HEK293 (cell line): ENCODE data around the gene SLC2A5.

Experiments
- CTCF ChIA-PET: fragments of 350-600 bp; formaldehyde crosslinking; extraction: SDS; loops from one replicate; lab custom pipeline; 2021; ENCODE audit warnings: antibody characterized with exemption; lab: Yijun Ruan, JAX
- POLR2A ChIA-PET: fragments of 300-600 bp; formaldehyde crosslinking; extraction: SDS; loops from one replicate; lab custom pipeline; 2020; ENCODE audit warnings: antibody characterized with exemption, inconsistent platforms; lab: Yijun Ruan, JAX
- H3K27ac ChIP-seq: fragments of 200-500 bp; sonication (Bioruptor generic); 2 replicates; pipeline ENCODE4 v1.5.1; 2014; ENCODE audit warnings: low read depth, low read length, control low read depth, inconsistent platforms; ENCODE audit errors: extremely low read depth
- H3K36me3 ChIP-seq, 2 experiments: fragments of 200-500 bp in 1 of 2; sonication (Bioruptor generic) in 1 of 2; 1 replicate in 1 of 2; 2 replicates in 1 of 2; pipeline ENCODE4 v1.5.1; 2014 to 2017; ENCODE audit warnings: inconsistent platforms in 2 of 2, low read length in 2 of 2; ENCODE audit not compliant: control insufficient read depth in 2 of 2, insufficient read depth in 1 of 2
- H3K4me1 ChIP-seq: fragments of 200-500 bp; sonication (Bioruptor generic); 2 replicates; pipeline ENCODE4 v1.5.1; 2014; ENCODE audit warnings: mild to moderate bottlenecking, low read length, inconsistent platforms; ENCODE audit not compliant: control insufficient read depth, insufficient read depth
- H3K4me3 ChIP-seq: 2 replicates; pipeline ENCODE4 v1.5.1; 2011; ENCODE audit warnings: low read depth, mild to moderate bottlenecking, control low read depth, low read length, moderate library complexity
- H3K9me3 ChIP-seq: fragments of 200-500 bp; sonication (Bioruptor generic); 2 replicates; pipeline ENCODE4 v1.5.1; 2014; ENCODE audit warnings: low read depth, low read length, inconsistent platforms; ENCODE audit not compliant: control insufficient read depth, insufficient read depth
- HOXD13 ChIP-seq: sonication (generic); formaldehyde crosslinking; IDR thresholded peaks from 2 replicates; pipeline ENCODE4 v1.8.0; 2022; ENCODE audit warnings: missing genetic modification reagents, borderline replicate concordance
- OVOL3 ChIP-seq: fragments of 450-650 bp; formaldehyde crosslinking; IDR thresholded peaks from 2 replicates; pipeline ENCODE4 v1.5.1; 2016; ENCODE audit warnings: missing biosample characterization, missing genetic modification characterization
- REPIN1 ChIP-seq: fragments of 450-650 bp; formaldehyde crosslinking; IDR thresholded peaks from 2 replicates; pipeline ENCODE4 v1.5.1; 2017; ENCODE audit warnings: missing biosample characterization, missing genetic modification characterization, low read depth
- ZBTB48 ChIP-seq: fragments of 450-650 bp; formaldehyde crosslinking; IDR thresholded peaks from 2 replicates; pipeline ENCODE4 v1.5.1; 2016; ENCODE audit warnings: missing biosample characterization, missing genetic modification characterization
- ZIC2 ChIP-seq: fragments of 450-650 bp; formaldehyde crosslinking; IDR thresholded peaks from 2 replicates; pipeline ENCODE4 v1.5.1; 2016; ENCODE audit warnings: missing biosample characterization, missing genetic modification characterization
- ZNF157 ChIP-seq: fragments of 450-650 bp; formaldehyde crosslinking; IDR thresholded peaks from 2 replicates; pipeline ENCODE4 v1.5.1; 2016; ENCODE audit warnings: missing biosample characterization, missing genetic modification characterization
- ZNF302 ChIP-seq: fragments of 450-650 bp; formaldehyde crosslinking; IDR thresholded peaks from 2 replicates; pipeline ENCODE4 v1.5.1; 2016; ENCODE audit warnings: missing biosample characterization, missing genetic modification characterization, low read depth
- ZNF350 ChIP-seq: fragments of 450-650 bp; formaldehyde crosslinking; IDR thresholded peaks from 2 replicates; pipeline ENCODE4 v1.5.0; 2017; ENCODE audit warnings: missing biosample characterization, mild to moderate bottlenecking, missing genetic modification characterization
- ZNF416 ChIP-seq: fragments of 450-650 bp; formaldehyde crosslinking; IDR thresholded peaks from 2 replicates; pipeline ENCODE4 v1.5.1; 2016; ENCODE audit warnings: missing biosample characterization, missing genetic modification characterization
- ZNF561 ChIP-seq: fragments of 450-650 bp; IDR thresholded peaks from 2 replicates; pipeline ENCODE4 v1.5.1; 2018; ENCODE audit warnings: missing biosample characterization, missing genetic modification characterization, borderline replicate concordance
- ZNF585B ChIP-seq: fragments of 450-650 bp; formaldehyde crosslinking; IDR thresholded peaks from 2 replicates; pipeline ENCODE4 v1.5.1; 2016; ENCODE audit warnings: missing biosample characterization, missing genetic modification characterization
- ZNF660 ChIP-seq: fragments of 450-650 bp; IDR thresholded peaks from 2 replicates; pipeline ENCODE4 v1.5.1; 2018; ENCODE audit warnings: missing biosample characterization, mild to moderate bottlenecking, missing genetic modification characterization
- ZNF777 ChIP-seq: fragments of 450-650 bp; formaldehyde crosslinking; IDR thresholded peaks from 2 replicates; pipeline ENCODE4 v1.5.1; 2017; ENCODE audit warnings: missing biosample characterization, missing genetic modification characterization, borderline replicate concordance
- TF ChIP-seq, protein P1 (sequence below): fragments of 450-650 bp; formaldehyde crosslinking; IDR thresholded peaks from 2 replicates; pipeline ENCODE4 v1.5.1; 2016; ENCODE audit warnings: missing biosample characterization, missing genetic modification characterization
- TF ChIP-seq, protein P2 (sequence below): fragments of 450-650 bp; formaldehyde crosslinking; IDR thresholded peaks from 2 replicates; pipeline ENCODE4 v1.5.1; 2016; ENCODE audit warnings: missing biosample characterization, missing genetic modification characterization
- TF ChIP-seq, protein P3 (sequence below): fragments of 450-650 bp; formaldehyde crosslinking; IDR thresholded peaks from 2 replicates; pipeline ENCODE4 v1.5.1; 2016; ENCODE audit warnings: missing biosample characterization, missing genetic modification characterization
- TF ChIP-seq, protein P4 (sequence below): fragments of 450-650 bp; formaldehyde crosslinking; IDR thresholded peaks from 2 replicates; pipeline ENCODE4 v1.5.1; 2016; ENCODE audit warnings: missing biosample characterization, missing genetic modification characterization, low read depth
- TF ChIP-seq, protein P5 (sequence below): fragments of 450-650 bp; formaldehyde crosslinking; IDR thresholded peaks from 2 replicates; pipeline ENCODE4 v1.5.1; 2016; ENCODE audit warnings: missing biosample characterization, missing genetic modification characterization
- TF ChIP-seq, protein P6 (sequence below): fragments of 450-650 bp; formaldehyde crosslinking; IDR thresholded peaks from 2 replicates; pipeline ENCODE4 v1.5.0; 2017; ENCODE audit warnings: missing biosample characterization, missing genetic modification characterization, borderline replicate concordance

Gene SLC2A5

DNA sequence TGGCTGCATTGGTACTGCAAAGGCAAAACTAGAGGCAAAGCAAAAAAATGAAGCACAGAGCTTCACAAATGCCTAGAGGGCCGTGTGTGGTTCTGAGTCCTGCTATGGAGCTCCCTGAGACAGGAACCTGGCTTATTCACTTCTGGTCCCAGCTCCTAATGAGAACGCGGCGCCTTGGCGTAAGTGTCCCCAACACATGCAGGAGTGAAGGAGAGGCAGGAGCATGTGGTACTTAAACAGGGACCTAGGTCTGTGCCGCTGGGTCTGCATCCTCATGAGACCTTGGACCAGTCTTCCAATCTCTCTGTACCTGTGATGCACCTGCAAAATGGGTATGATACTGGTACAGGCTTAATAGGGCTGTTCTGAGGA is 28.8 kb downstream of the SLC2A5 start:
- H3K4me3 ChIP-seq = no peak overlapping the region
- no peaks in the 10 kb centered on the region for H3K9me3 ChIP-seq
- CTCF ChIA-PET = interaction anchor here (0.7 kb wide), 1 partner anchor 103 kb away, joined by 4 read pairs; no protein-coding TSS in a partner anchor
- no peak for TF ChIP-seq REPIN1 (tag by site-specific recombination)
- TF ChIP-seq HOXD13 (CRISPR knock-in tag) = no peak
- TF ChIP-seq ZNF416 = no peak
- no peak for TF ChIP-seq ZNF660 (tag by site-specific recombination)
- TF ChIP-seq OVOL3 (tag by site-specific recombination) = no peak
- no peak for TF ChIP-seq ZNF585B (tag by site-specific recombination)
- no peak for TF ChIP-seq ZNF350
- TF ChIP-seq ZBTB48 (tag by site-specific recombination) = no peak
- TF ChIP-seq, protein P1, sequence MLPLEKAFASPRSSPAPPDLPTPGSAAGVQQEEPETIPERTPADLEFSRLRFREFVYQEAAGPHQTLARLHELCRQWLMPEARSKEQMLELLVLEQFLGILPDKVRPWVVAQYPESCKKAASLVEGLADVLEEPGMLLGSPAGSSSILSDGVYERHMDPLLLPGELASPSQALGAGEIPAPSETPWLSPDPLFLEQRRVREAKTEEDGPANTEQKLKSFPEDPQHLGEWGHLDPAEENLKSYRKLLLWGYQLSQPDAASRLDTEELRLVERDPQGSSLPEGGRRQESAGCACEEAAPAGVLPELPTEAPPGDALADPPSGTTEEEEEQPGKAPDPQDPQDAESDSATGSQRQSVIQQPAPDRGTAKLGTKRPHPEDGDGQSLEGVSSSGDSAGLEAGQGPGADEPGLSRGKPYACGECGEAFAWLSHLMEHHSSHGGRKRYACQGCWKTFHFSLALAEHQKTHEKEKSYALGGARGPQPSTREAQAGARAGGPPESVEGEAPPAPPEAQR (tag by site-specific recombination) = no peak
- TF ChIP-seq, protein P2, sequence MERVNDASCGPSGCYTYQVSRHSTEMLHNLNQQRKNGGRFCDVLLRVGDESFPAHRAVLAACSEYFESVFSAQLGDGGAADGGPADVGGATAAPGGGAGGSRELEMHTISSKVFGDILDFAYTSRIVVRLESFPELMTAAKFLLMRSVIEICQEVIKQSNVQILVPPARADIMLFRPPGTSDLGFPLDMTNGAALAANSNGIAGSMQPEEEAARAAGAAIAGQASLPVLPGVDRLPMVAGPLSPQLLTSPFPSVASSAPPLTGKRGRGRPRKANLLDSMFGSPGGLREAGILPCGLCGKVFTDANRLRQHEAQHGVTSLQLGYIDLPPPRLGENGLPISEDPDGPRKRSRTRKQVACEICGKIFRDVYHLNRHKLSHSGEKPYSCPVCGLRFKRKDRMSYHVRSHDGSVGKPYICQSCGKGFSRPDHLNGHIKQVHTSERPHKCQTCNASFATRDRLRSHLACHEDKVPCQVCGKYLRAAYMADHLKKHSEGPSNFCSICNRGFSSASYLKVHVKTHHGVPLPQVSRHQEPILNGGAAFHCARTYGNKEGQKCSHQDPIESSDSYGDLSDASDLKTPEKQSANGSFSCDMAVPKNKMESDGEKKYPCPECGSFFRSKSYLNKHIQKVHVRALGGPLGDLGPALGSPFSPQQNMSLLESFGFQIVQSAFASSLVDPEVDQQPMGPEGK (tag by site-specific recombination) = no peak
- TF ChIP-seq ZNF561 (tag by site-specific recombination) = no peak
- TF ChIP-seq, protein P3, sequence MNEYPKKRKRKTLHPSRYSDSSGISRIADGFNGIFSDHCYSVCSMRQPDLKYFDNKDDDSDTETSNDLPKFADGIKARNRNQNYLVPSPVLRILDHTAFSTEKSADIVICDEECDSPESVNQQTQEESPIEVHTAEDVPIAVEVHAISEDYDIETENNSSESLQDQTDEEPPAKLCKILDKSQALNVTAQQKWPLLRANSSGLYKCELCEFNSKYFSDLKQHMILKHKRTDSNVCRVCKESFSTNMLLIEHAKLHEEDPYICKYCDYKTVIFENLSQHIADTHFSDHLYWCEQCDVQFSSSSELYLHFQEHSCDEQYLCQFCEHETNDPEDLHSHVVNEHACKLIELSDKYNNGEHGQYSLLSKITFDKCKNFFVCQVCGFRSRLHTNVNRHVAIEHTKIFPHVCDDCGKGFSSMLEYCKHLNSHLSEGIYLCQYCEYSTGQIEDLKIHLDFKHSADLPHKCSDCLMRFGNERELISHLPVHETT (tag by site-specific recombination) = no peak
- TF ChIP-seq, protein P4, sequence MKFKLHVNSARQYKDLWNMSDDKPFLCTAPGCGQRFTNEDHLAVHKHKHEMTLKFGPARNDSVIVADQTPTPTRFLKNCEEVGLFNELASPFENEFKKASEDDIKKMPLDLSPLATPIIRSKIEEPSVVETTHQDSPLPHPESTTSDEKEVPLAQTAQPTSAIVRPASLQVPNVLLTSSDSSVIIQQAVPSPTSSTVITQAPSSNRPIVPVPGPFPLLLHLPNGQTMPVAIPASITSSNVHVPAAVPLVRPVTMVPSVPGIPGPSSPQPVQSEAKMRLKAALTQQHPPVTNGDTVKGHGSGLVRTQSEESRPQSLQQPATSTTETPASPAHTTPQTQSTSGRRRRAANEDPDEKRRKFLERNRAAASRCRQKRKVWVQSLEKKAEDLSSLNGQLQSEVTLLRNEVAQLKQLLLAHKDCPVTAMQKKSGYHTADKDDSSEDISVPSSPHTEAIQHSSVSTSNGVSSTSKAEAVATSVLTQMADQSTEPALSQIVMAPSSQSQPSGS = no peak
- TF ChIP-seq, protein P5, sequence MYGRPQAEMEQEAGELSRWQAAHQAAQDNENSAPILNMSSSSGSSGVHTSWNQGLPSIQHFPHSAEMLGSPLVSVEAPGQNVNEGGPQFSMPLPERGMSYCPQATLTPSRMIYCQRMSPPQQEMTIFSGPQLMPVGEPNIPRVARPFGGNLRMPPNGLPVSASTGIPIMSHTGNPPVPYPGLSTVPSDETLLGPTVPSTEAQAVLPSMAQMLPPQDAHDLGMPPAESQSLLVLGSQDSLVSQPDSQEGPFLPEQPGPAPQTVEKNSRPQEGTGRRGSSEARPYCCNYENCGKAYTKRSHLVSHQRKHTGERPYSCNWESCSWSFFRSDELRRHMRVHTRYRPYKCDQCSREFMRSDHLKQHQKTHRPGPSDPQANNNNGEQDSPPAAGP (tag by site-specific recombination) = no peak
- no peak for TF ChIP-seq ZNF302
- no peak for TF ChIP-seq ZIC2 (tag by site-specific recombination)
- no peak for TF ChIP-seq ZNF777
- TF ChIP-seq, protein P6, sequence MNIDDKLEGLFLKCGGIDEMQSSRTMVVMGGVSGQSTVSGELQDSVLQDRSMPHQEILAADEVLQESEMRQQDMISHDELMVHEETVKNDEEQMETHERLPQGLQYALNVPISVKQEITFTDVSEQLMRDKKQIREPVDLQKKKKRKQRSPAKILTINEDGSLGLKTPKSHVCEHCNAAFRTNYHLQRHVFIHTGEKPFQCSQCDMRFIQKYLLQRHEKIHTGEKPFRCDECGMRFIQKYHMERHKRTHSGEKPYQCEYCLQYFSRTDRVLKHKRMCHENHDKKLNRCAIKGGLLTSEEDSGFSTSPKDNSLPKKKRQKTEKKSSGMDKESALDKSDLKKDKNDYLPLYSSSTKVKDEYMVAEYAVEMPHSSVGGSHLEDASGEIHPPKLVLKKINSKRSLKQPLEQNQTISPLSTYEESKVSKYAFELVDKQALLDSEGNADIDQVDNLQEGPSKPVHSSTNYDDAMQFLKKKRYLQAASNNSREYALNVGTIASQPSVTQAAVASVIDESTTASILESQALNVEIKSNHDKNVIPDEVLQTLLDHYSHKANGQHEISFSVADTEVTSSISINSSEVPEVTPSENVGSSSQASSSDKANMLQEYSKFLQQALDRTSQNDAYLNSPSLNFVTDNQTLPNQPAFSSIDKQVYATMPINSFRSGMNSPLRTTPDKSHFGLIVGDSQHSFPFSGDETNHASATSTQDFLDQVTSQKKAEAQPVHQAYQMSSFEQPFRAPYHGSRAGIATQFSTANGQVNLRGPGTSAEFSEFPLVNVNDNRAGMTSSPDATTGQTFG = no peak
- TF ChIP-seq ZNF157 (tag by site-specific recombination) = no peak
- no peaks in the 10 kb centered on the region for H3K4me1 ChIP-seq
- POLR2A ChIA-PET = no interaction called here
- H3K27ac ChIP-seq = no peak overlapping the region
- no peaks in the 10 kb centered on the region for H3K36me3 ChIP-seq
